GM12878 (cell line): Measurements from ENCODE around the gene SLC5A10. TPM values are rescaled to one million over a fixed set of nuclear protein-coding genes. Genes with fewer than 3 reads are reported as not detected.

Source experiments
- BHLHE40 ChIP-seq, 2 experiments: fragments of 450-650 bp in 1 of 2; IDR thresholded peaks; 2 replicates each; pipeline ENCODE4 v1.6.1; 2011 to 2017; ENCODE audit warnings: low read depth in 2 of 2, borderline replicate concordance in 1 of 2, improper control_type of control experiment in 1 of 2, low read length in 1 of 2, mild to moderate bottlenecking in 1 of 2
- BMI1 ChIP-seq: fragments of 450-650 bp; IDR thresholded peaks from 2 replicates; pipeline ENCODE4 v1.6.1; 2016; ENCODE audit warnings: mild to moderate bottlenecking, moderate library complexity, borderline replicate concordance
- CTCF ChIP-seq, 3 experiments: IDR thresholded peaks in 2 of 3; conservative IDR thresholded peaks in 1 of 3; 2 replicates each; pipeline ENCODE4 v1.5.1; 2011; ENCODE audit warnings: low read depth in 3 of 3, low read length in 3 of 3, mild to moderate bottlenecking in 3 of 3, control low read depth in 2 of 3, moderate library complexity in 2 of 3, inconsistent platforms in 1 of 3, mixed read lengths in 1 of 3; ENCODE audit not compliant: control insufficient read depth in 2 of 3, insufficient read depth in 1 of 3; ENCODE audit errors: extremely low read depth in 1 of 3
- ESRRA ChIP-seq: IDR thresholded peaks from 2 replicates; pipeline ENCODE4 v1.6.1; 2012; ENCODE audit warnings: mild to moderate bottlenecking, low read length, improper control_type of control experiment
- FOXM1 ChIP-seq: IDR thresholded peaks from 2 replicates; pipeline ENCODE4 v1.6.1; 2012; ENCODE audit warnings: low read depth, mild to moderate bottlenecking, inconsistent platforms, low read length, moderate library complexity
- HDAC2 ChIP-seq: fragments of 200-600 bp; sonication (generic); IDR thresholded peaks from 2 replicates; pipeline ENCODE4 v1.6.1; 2017
- HDGF ChIP-seq: fragments of 450-650 bp; IDR thresholded peaks from 2 replicates; pipeline ENCODE4 v1.6.1; 2016; ENCODE audit warnings: antibody characterized with exemption
- JUND ChIP-seq: IDR thresholded peaks from 2 replicates; pipeline ENCODE4 v1.6.1; 2012; ENCODE audit warnings: low read depth, mild to moderate bottlenecking, low read length, improper control_type of control experiment, moderate library complexity
- NR2C1 ChIP-seq: fragments of 450-650 bp; IDR thresholded peaks from 2 replicates; pipeline ENCODE4 v1.6.1; 2017; ENCODE audit warnings: antibody characterized with exemption, mild to moderate bottlenecking, moderate library complexity
- NRF1 ChIP-seq: conservative IDR thresholded peaks from 2 replicates; pipeline ENCODE4 v1.6.1; 2011; ENCODE audit warnings: mild to moderate bottlenecking, low read depth, low read length, improper control_type of control experiment
- POU2F2 ChIP-seq: IDR thresholded peaks from 3 replicates; pipeline ENCODE4 v1.6.1; 2011; ENCODE audit warnings: low read depth, mild to moderate bottlenecking, low read length, borderline replicate concordance
- SMC3 ChIP-seq: IDR thresholded peaks from 2 replicates; pipeline ENCODE4 v1.6.1; 2011; ENCODE audit warnings: low read length, improper control_type of control experiment, borderline replicate concordance
- YBX1 ChIP-seq: fragments of 450-650 bp; IDR thresholded peaks from 2 replicates; pipeline ENCODE4 v1.6.1; 2016; ENCODE audit warnings: antibody characterized with exemption
- YY1 ChIP-seq: IDR thresholded peaks from 2 replicates; pipeline ENCODE4 v1.6.1; 2011; ENCODE audit warnings: low read depth, mild to moderate bottlenecking, low read length
- polyA plus RNA-seq, 11 experiments: library from polyadenylated mRNA; depleted of rRNA in 4 of 11; unstranded in 6 of 11; stranded (reverse) in 5 of 11; fragments of >200 nt; fragmentation: Nextera tagmentation in 4 of 11; fragmentation: Illumina TruSeq in 1 of 11; extraction: Ambion mirVana in 4 of 11; extraction: Trizol in 1 of 11; gene quantifications; 1 replicate in 1 of 11; 2 replicates in 10 of 11; pipeline versions ENCODE4 v1.2.1 to v1.2.3, GENCODE V29; 2011 to 2016; ENCODE audit warnings: inconsistent platforms in 2 of 11, missing spikeins in 2 of 11, low read depth in 1 of 11
- total RNA-seq, 4 experiments: library from RNA; depleted of rRNA in 3 of 4; stranded (reverse); fragments of >200 nt in 3 of 4; fragmentation: Illumina TruSeq in 1 of 4; extraction: Trizol in 1 of 4; gene quantifications; 2 replicates each; pipeline versions ENCODE4 v1.2.1 to v1.2.3, GENCODE V29; 2013 to 2021
- TF ChIP-seq, protein P1 (sequence below): fragments of 450-650 bp; IDR thresholded peaks from 2 replicates; pipeline ENCODE4 v1.6.1; 2017; ENCODE audit warnings: mild to moderate bottlenecking
- TF ChIP-seq, protein P2 (sequence below): IDR thresholded peaks from 2 replicates; pipeline ENCODE4 v1.6.1; 2012; ENCODE audit warnings: low read length, inconsistent platforms
- TF ChIP-seq, protein P3 (sequence below): IDR thresholded peaks from 2 replicates; pipeline ENCODE4 v1.6.1; 2012; ENCODE audit warnings: mild to moderate bottlenecking, low read depth, low read length
- TF ChIP-seq, protein P4 (sequence below): fragments of 150-350 bp; IDR thresholded peaks from 2 replicates; pipeline ENCODE4 v1.6.1; 2016; ENCODE audit warnings: low read depth, low read length

Gene SLC5A10
- total and polyA plus RNA-seq, 10 of the 15 experiments (the other 5 are each of a cell fraction or from before 2014, with no cell fraction given) = under 0.01 to 0.18 (median 0.07) TPM; not detected in 4

- TF ChIP-seq BMI1 = no peak
- TF ChIP-seq, protein P1, sequence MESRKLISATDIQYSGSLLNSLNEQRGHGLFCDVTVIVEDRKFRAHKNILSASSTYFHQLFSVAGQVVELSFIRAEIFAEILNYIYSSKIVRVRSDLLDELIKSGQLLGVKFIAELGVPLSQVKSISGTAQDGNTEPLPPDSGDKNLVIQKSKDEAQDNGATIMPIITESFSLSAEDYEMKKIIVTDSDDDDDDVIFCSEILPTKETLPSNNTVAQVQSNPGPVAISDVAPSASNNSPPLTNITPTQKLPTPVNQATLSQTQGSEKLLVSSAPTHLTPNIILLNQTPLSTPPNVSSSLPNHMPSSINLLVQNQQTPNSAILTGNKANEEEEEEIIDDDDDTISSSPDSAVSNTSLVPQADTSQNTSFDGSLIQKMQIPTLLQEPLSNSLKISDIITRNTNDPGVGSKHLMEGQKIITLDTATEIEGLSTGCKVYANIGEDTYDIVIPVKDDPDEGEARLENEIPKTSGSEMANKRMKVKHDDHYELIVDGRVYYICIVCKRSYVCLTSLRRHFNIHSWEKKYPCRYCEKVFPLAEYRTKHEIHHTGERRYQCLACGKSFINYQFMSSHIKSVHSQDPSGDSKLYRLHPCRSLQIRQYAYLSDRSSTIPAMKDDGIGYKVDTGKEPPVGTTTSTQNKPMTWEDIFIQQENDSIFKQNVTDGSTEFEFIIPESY = no peak
- TF ChIP-seq CTCF (IDR thresholded peaks at IDR 0.05 in 2 of 3, conservative IDR thresholded peaks at IDR 0.05 in 1 of 3; ENCODE audit: control insufficient read depth in 2 of 3, extremely low read depth in 1 of 3, insufficient read depth in 1 of 3, low read depth in 3 of 3, low read length in 3 of 3) = no peak
- TF ChIP-seq, protein P2, sequence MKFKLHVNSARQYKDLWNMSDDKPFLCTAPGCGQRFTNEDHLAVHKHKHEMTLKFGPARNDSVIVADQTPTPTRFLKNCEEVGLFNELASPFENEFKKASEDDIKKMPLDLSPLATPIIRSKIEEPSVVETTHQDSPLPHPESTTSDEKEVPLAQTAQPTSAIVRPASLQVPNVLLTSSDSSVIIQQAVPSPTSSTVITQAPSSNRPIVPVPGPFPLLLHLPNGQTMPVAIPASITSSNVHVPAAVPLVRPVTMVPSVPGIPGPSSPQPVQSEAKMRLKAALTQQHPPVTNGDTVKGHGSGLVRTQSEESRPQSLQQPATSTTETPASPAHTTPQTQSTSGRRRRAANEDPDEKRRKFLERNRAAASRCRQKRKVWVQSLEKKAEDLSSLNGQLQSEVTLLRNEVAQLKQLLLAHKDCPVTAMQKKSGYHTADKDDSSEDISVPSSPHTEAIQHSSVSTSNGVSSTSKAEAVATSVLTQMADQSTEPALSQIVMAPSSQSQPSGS = no peak
- no peak for TF ChIP-seq NRF1
- TF ChIP-seq, protein P3, sequence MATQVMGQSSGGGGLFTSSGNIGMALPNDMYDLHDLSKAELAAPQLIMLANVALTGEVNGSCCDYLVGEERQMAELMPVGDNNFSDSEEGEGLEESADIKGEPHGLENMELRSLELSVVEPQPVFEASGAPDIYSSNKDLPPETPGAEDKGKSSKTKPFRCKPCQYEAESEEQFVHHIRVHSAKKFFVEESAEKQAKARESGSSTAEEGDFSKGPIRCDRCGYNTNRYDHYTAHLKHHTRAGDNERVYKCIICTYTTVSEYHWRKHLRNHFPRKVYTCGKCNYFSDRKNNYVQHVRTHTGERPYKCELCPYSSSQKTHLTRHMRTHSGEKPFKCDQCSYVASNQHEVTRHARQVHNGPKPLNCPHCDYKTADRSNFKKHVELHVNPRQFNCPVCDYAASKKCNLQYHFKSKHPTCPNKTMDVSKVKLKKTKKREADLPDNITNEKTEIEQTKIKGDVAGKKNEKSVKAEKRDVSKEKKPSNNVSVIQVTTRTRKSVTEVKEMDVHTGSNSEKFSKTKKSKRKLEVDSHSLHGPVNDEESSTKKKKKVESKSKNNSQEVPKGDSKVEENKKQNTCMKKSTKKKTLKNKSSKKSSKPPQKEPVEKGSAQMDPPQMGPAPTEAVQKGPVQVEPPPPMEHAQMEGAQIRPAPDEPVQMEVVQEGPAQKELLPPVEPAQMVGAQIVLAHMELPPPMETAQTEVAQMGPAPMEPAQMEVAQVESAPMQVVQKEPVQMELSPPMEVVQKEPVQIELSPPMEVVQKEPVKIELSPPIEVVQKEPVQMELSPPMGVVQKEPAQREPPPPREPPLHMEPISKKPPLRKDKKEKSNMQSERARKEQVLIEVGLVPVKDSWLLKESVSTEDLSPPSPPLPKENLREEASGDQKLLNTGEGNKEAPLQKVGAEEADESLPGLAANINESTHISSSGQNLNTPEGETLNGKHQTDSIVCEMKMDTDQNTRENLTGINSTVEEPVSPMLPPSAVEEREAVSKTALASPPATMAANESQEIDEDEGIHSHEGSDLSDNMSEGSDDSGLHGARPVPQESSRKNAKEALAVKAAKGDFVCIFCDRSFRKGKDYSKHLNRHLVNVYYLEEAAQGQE = no peak
- TF ChIP-seq POU2F2 = 0 out of 3 replicates have a peak, but pooled peaks have one; percentile 18
- TF ChIP-seq HDAC2 = no peak
- 0 out of 2 replicates have a peak, but pooled peaks have one; percentile 32 for TF ChIP-seq HDGF
- no peak for TF ChIP-seq YBX1
- TF ChIP-seq FOXM1 = no peak
- TF ChIP-seq, protein P4, sequence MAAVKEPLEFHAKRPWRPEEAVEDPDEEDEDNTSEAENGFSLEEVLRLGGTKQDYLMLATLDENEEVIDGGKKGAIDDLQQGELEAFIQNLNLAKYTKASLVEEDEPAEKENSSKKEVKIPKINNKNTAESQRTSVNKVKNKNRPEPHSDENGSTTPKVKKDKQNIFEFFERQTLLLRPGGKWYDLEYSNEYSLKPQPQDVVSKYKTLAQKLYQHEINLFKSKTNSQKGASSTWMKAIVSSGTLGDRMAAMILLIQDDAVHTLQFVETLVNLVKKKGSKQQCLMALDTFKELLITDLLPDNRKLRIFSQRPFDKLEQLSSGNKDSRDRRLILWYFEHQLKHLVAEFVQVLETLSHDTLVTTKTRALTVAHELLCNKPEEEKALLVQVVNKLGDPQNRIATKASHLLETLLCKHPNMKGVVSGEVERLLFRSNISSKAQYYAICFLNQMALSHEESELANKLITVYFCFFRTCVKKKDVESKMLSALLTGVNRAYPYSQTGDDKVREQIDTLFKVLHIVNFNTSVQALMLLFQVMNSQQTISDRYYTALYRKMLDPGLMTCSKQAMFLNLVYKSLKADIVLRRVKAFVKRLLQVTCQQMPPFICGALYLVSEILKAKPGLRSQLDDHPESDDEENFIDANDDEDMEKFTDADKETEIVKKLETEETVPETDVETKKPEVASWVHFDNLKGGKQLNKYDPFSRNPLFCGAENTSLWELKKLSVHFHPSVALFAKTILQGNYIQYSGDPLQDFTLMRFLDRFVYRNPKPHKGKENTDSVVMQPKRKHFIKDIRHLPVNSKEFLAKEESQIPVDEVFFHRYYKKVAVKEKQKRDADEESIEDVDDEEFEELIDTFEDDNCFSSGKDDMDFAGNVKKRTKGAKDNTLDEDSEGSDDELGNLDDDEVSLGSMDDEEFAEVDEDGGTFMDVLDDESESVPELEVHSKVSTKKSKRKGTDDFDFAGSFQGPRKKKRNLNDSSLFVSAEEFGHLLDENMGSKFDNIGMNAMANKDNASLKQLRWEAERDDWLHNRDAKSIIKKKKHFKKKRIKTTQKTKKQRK = no peak
- no peak; the same call in 1 of the 2 replicates for TF ChIP-seq NR2C1
- no peak for TF ChIP-seq JUND
- no peak for TF ChIP-seq SMC3
- no peak for TF ChIP-seq YY1
- TF ChIP-seq BHLHE40 (IDR thresholded peaks at IDR 0.05; ENCODE audit: borderline replicate concordance in 1 of 2, low read depth in 2 of 2, low read length in 1 of 2) = peak; percentile 11 to 19; a peak in 1 of 4 replicates
- no peak for TF ChIP-seq ESRRA
Observed at GRCh38 chr17:18920911-18921441, 31.0 kb upstream of the SLC5A10 start (continued).
